Panc1 (cell line): Measurements from ENCODE around the gene RGS10. TPM values are rescaled to one million over a fixed set of nuclear protein-coding genes. Genes with fewer than 3 reads are reported as not detected.

Experiments used
- ATAC-seq: fragments of 200-7000 bp; cut with Tn5 transposase; 2 replicates; pipeline ENCODE4 v1.9.1; 2020; ENCODE audit warnings: mild to moderate bottlenecking, moderate library complexity
- BruUV-seq: library from RNA; stranded (reverse); fragments of 400-500 nt; replicated peaks from 2 replicates; lab custom pipeline; 2021; lab: Mats Ljungman, UMichigan
- CTCF ChIA-PET: fragments of 300-600 bp; sonication (Branson Sonifier 250); formaldehyde crosslinking; loops from one replicate; lab custom pipeline; 2022; ENCODE audit warnings: antibody characterized with exemption; lab: Charles Lee
- POLR2A ChIA-PET: fragments of 300-600 bp; sonication (Branson Sonifier 250); formaldehyde crosslinking; loops from one replicate; lab custom pipeline; 2022; ENCODE audit warnings: antibody characterized with exemption; lab: Charles Lee
- DNase-seq: peaks from one replicate; pipeline ENCODE4 v3.0.0-alpha.2; 2010; ENCODE audit warnings: low read depth, low spot score
- H3K27ac ChIP-seq: 2 replicates; pipeline ENCODE4 v1.5.1; 2011; ENCODE audit warnings: mild to moderate bottlenecking, low read length, inconsistent platforms
- H3K27me3 ChIP-seq: fragments of 200-500 bp; sonication (Bioruptor generic); 2 replicates; pipeline ENCODE4 v1.6.0; 2014; ENCODE audit warnings: low read length, inconsistent platforms; ENCODE audit not compliant: control insufficient read depth, insufficient read depth
- H3K36me3 ChIP-seq: fragments of 200-500 bp; sonication (Bioruptor generic); 2 replicates; pipeline ENCODE4 v1.5.1; 2014; ENCODE audit warnings: inconsistent platforms, mild to moderate bottlenecking, low read length, moderate library complexity; ENCODE audit not compliant: control insufficient read depth, insufficient read depth
- H3K4me1 ChIP-seq: 2 replicates; pipeline ENCODE4 v1.5.1; 2011; ENCODE audit warnings: inconsistent platforms, mild to moderate bottlenecking, low read length, moderate library complexity; ENCODE audit not compliant: control insufficient read depth, insufficient read depth
- H3K4me3 ChIP-seq, 2 experiments: 2 replicates each; pipeline ENCODE4 v1.5.1; 2011 to 2012; ENCODE audit warnings: low read depth in 2 of 2, low read length in 2 of 2, mild to moderate bottlenecking in 2 of 2, inconsistent platforms in 1 of 2, moderate library complexity in 1 of 2
- H3K9me3 ChIP-seq: fragments of 200-500 bp; sonication (Bioruptor generic); 2 replicates; pipeline ENCODE4 v1.5.1; 2014; ENCODE audit warnings: low read depth, mild to moderate bottlenecking, inconsistent platforms, low read length, moderate library complexity; ENCODE audit not compliant: control insufficient read depth, insufficient read depth
- POLR2AphosphoS5 ChIP-seq: IDR thresholded peaks from 2 replicates; pipeline ENCODE4 v1.6.1; 2012; ENCODE audit warnings: mild to moderate bottlenecking, low read depth, low read length, moderate library complexity
- REST ChIP-seq, 2 experiments: IDR thresholded peaks; 2 replicates each; pipeline ENCODE4 v1.6.1; 2011 to 2012; ENCODE audit warnings: low read depth in 2 of 2, control low read depth in 1 of 2, low read length in 1 of 2, mild to moderate bottlenecking in 1 of 2, moderate library complexity in 1 of 2; ENCODE audit not compliant: insufficient read depth in 1 of 2
- SIN3A ChIP-seq: IDR thresholded peaks from 2 replicates; pipeline ENCODE4 v1.6.1; 2012; ENCODE audit warnings: low read depth, mild to moderate bottlenecking, low read length, moderate library complexity, borderline replicate concordance; ENCODE audit not compliant: insufficient read depth
- TCF7L2 ChIP-seq: IDR thresholded peaks from 2 replicates; pipeline ENCODE4 v1.6.1; 2011; ENCODE audit warnings: mild to moderate bottlenecking, low read depth, low read length, inconsistent platforms
- in situ Hi-C: cut with HindIII; loops from 2 replicates; pipeline ENCODE4 v1.10.0; 2016; ENCODE audit warnings: low sequenced_read_pairs, low pct_unique_long_range_greater_than_20kb
- intact Hi-C: fragments of 100-400 bp; cut with micrococcal nuclease; formaldehyde crosslinking; loops from one replicate; pipeline ENCODE4 v1.10.0; 2022; ENCODE audit not compliant: unreplicated experiment
- total RNA-seq: library from RNA; stranded (reverse); gene quantifications from one replicate; pipeline ENCODE4 v1.2.1, GENCODE V29; 2021; ENCODE audit not compliant: unreplicated experiment
- TF ChIP-seq, protein P1 (sequence below): fragments of 450-650 bp; IDR thresholded peaks from 2 replicates; pipeline ENCODE4 v1.5.1; 2017; ENCODE audit warnings: mild to moderate bottlenecking

Gene RGS10
- total RNA-seq, 1 experiment from 2014 or later: 68.6 TPM

DNA sequence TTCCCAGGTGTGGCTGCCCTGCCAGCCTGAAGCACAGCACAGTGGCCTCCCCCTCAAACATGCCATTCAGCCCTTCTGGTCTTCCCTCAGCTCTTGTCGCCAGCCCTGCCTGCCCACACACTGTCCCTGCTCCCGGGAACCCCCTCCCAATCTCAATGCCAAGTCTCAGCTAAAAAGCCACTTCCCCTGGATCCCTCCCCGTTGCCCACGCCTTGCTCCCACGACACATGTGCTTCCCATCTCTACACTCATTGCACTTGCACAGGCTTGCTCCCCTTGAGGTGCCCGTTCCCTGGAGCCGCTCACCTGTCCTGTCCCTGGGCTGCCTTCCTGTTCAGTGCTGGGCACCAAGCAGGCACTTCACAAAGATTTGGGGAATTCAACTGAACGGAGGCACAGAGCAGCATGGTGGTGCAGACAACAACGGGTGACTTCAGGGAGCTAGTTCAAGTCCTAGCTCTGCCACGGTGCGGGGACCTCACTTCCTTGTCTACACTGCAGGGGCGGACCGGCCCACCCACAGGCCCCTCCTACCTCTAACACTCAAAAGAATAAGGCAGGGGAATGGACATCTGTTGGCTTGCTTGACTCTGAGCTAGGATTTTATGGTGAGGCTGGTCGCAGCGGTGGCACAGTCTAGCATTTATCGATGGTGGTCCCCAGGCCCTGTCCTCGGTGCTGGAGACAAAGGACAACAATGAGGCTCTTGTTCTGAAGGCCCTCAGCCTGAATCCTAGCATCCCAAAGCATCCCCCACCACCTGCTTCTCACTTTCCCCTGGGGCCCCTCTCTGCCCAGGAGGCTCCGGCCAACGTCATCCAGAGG is 18.4 kb downstream of the RGS10 start:
- POLR2A ChIA-PET: no interaction called here
- no TSS peak for BruUV-seq
- TF ChIP-seq TCF7L2 (no peak), SIN3A (no peak), REST (IDR thresholded peaks at IDR 0.05; ENCODE audit: insufficient read depth in 1 of 2, low read depth in 2 of 2, low read length in 1 of 2) (0 out of 4 replicates have a peak, but pooled peaks of 1 of the 2 experiments have one; percentile 22)
- TF ChIP-seq, protein P1, sequence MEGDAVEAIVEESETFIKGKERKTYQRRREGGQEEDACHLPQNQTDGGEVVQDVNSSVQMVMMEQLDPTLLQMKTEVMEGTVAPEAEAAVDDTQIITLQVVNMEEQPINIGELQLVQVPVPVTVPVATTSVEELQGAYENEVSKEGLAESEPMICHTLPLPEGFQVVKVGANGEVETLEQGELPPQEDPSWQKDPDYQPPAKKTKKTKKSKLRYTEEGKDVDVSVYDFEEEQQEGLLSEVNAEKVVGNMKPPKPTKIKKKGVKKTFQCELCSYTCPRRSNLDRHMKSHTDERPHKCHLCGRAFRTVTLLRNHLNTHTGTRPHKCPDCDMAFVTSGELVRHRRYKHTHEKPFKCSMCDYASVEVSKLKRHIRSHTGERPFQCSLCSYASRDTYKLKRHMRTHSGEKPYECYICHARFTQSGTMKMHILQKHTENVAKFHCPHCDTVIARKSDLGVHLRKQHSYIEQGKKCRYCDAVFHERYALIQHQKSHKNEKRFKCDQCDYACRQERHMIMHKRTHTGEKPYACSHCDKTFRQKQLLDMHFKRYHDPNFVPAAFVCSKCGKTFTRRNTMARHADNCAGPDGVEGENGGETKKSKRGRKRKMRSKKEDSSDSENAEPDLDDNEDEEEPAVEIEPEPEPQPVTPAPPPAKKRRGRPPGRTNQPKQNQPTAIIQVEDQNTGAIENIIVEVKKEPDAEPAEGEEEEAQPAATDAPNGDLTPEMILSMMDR: no peak

GRCh38 chr10:119522747-119523426 is 19.6 kb downstream of the RGS10 start:
- Histone ChIP-seq H3K4me1 (no peaks in the 10 kb centered on the region), H3K27me3 (no peaks in the 10 kb centered on the region), H3K36me3 (peaks cover 4% of the 10 kb centered on the region; the same call in 1 of the 2 replicates), H3K27ac (no peak overlapping the region), H3K4me3 (no peak overlapping the region), H3K9me3 (no peaks in the 10 kb centered on the region)
- CTCF ChIA-PET: interaction anchor here (0.5 to 0.7 kb wide), 2 partner anchors 15 to 56 kb away, joined by 4 to 6 read pairs; no protein-coding TSS in a partner anchor
- no peak for DNase-seq
- in situ Hi-C loops (no loop called here), intact Hi-C loops (no loop called here)
- no TSS peak for BruUV-seq
- no peak for TF ChIP-seq TCF7L2
- TF ChIP-seq POLR2AphosphoS5: no peak
- TF ChIP-seq, protein P1: no peak
- TF ChIP-seq REST (IDR thresholded peaks at IDR 0.05; ENCODE audit: insufficient read depth in 1 of 2, low read depth in 2 of 2, low read length in 1 of 2): no peak
- TF ChIP-seq SIN3A: no peak
- no peak for ATAC-seq
- POLR2A ChIA-PET: interaction anchor here (0.6 kb wide), 1 partner anchor 59 kb away, joined by 8 read pairs; no protein-coding TSS in a partner anchor

More for the DNA sequence above, 18.4 kb downstream of the RGS10 start:
- H3K4me3 ChIP-seq: no peak overlapping the region
- H3K9me3 ChIP-seq: no peaks in the 10 kb centered on the region
- 0 out of 2 replicates have a peak, but pooled peaks have one; percentile 19 for ATAC-seq
- no peaks in the 10 kb centered on the region for H3K27me3 ChIP-seq
- H3K4me1 ChIP-seq: no peaks in the 10 kb centered on the region
- H3K27ac ChIP-seq: no peak overlapping the region
- in situ Hi-C loops: no loop called here
- H3K36me3 ChIP-seq: peaks cover 4% of the 10 kb centered on the region; the same call in 1 of the 2 replicates
- CTCF ChIA-PET: no interaction called here
- no peak for DNase-seq
- intact Hi-C loops: no loop called here
